Liver (tissue), 3 donors: ENCODE measurements around the gene CSE1L.

Source experiments
- EGR1 ChIP-seq, 2 donors: IDR thresholded peaks; 2 replicates each; pipeline ENCODE4 v1.6.1; 2016 to 2018; ENCODE audit warnings: antibody characterized with exemption in 2 of 2, low read depth in 2 of 2
- GABPA ChIP-seq, 2 donors: IDR thresholded peaks in 1 of 2; conservative IDR thresholded peaks in 1 of 2; 2 replicates each; pipeline ENCODE4 v1.6.1; 2016; ENCODE audit warnings: antibody characterized with exemption in 2 of 2, mild to moderate bottlenecking in 1 of 2, moderate library complexity in 1 of 2
- RAD21 ChIP-seq, 2 donors: IDR thresholded peaks; 2 replicates each; pipeline ENCODE4 v1.6.1; 2016; ENCODE audit warnings: antibody characterized with exemption in 2 of 2, mild to moderate bottlenecking in 2 of 2
- TAF1 ChIP-seq: conservative IDR thresholded peaks from 2 replicates; pipeline ENCODE4 v1.6.1; 2016; ENCODE audit warnings: antibody characterized with exemption, mild to moderate bottlenecking
- YY1 ChIP-seq: IDR thresholded peaks from 2 replicates; pipeline ENCODE4 v1.6.1; 2016; ENCODE audit warnings: antibody characterized with exemption, mild to moderate bottlenecking
- TF ChIP-seq, protein P1 (sequence below): IDR thresholded peaks from 2 replicates; pipeline ENCODE4 v1.6.1; 2016; ENCODE audit warnings: antibody characterized with exemption, mild to moderate bottlenecking
- TF ChIP-seq, protein P2 (sequence below): fragments of 150-350 bp; IDR thresholded peaks from 2 replicates; pipeline ENCODE4 v1.5.1; 2017; ENCODE audit warnings: improper control_type of control experiment, low read depth, low read length; ENCODE audit not compliant: missing input control
- TF ChIP-seq, protein P3 (sequence below): IDR thresholded peaks from 2 replicates; pipeline ENCODE4 v1.6.1; 2016; ENCODE audit warnings: antibody characterized with exemption
- donor health status: healthy.
- donor health status: healthy.

DNA sequence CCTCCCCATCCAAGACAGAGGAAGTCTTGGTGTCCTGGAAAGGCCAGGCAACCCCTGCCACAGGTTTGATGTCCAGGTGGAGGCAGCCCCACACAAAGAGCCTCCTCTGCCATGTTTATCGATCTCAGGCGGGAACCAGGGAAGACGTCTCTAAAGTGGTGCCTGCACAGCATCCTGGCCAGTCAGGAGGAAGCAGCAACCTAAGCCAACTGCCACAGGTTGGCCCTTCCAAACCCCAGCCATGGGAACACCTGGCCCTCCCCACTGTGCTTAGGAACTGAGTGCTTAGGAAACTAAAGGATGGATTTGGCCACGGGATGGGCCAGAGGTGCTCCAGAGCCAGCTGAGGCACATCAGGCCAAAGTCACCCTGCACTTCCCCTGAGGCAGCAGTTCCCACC, 56.9 kb downstream of the CSE1L start:
- TF ChIP-seq, protein P1, sequence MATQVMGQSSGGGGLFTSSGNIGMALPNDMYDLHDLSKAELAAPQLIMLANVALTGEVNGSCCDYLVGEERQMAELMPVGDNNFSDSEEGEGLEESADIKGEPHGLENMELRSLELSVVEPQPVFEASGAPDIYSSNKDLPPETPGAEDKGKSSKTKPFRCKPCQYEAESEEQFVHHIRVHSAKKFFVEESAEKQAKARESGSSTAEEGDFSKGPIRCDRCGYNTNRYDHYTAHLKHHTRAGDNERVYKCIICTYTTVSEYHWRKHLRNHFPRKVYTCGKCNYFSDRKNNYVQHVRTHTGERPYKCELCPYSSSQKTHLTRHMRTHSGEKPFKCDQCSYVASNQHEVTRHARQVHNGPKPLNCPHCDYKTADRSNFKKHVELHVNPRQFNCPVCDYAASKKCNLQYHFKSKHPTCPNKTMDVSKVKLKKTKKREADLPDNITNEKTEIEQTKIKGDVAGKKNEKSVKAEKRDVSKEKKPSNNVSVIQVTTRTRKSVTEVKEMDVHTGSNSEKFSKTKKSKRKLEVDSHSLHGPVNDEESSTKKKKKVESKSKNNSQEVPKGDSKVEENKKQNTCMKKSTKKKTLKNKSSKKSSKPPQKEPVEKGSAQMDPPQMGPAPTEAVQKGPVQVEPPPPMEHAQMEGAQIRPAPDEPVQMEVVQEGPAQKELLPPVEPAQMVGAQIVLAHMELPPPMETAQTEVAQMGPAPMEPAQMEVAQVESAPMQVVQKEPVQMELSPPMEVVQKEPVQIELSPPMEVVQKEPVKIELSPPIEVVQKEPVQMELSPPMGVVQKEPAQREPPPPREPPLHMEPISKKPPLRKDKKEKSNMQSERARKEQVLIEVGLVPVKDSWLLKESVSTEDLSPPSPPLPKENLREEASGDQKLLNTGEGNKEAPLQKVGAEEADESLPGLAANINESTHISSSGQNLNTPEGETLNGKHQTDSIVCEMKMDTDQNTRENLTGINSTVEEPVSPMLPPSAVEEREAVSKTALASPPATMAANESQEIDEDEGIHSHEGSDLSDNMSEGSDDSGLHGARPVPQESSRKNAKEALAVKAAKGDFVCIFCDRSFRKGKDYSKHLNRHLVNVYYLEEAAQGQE, result no peak
- TF ChIP-seq EGR1 (IDR thresholded peaks at IDR 0.05; ENCODE audit: low read depth in 2 of 2), result no peak
- TF ChIP-seq, protein P2, sequence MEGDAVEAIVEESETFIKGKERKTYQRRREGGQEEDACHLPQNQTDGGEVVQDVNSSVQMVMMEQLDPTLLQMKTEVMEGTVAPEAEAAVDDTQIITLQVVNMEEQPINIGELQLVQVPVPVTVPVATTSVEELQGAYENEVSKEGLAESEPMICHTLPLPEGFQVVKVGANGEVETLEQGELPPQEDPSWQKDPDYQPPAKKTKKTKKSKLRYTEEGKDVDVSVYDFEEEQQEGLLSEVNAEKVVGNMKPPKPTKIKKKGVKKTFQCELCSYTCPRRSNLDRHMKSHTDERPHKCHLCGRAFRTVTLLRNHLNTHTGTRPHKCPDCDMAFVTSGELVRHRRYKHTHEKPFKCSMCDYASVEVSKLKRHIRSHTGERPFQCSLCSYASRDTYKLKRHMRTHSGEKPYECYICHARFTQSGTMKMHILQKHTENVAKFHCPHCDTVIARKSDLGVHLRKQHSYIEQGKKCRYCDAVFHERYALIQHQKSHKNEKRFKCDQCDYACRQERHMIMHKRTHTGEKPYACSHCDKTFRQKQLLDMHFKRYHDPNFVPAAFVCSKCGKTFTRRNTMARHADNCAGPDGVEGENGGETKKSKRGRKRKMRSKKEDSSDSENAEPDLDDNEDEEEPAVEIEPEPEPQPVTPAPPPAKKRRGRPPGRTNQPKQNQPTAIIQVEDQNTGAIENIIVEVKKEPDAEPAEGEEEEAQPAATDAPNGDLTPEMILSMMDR, result no peak
- no peak for TF ChIP-seq GABPA (IDR thresholded peaks at IDR 0.05 in 1 of 2, conservative IDR thresholded peaks at IDR 0.05 in 1 of 2)
- TF ChIP-seq RAD21 (IDR thresholded peaks at IDR 0.05), result no peak
- no peak for TF ChIP-seq YY1
- TF ChIP-seq, protein P3, sequence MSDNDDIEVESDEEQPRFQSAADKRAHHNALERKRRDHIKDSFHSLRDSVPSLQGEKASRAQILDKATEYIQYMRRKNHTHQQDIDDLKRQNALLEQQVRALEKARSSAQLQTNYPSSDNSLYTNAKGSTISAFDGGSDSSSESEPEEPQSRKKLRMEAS, result no peak
- no peak for TF ChIP-seq TAF1
